OCI-LY3 (cell line): ENCODE measurements around the gene CEP41.

ENCODE experiments used
- EZH2phosphoT487 ChIP-seq: fragments of 200-600 bp; shearing (Covaris generic); IDR thresholded peaks from 2 replicates; pipeline ENCODE4 v1.6.1; 2018; ENCODE audit warnings: antibody characterized with exemption, mixed run types, low read depth
- TF ChIP-seq, protein P1 (sequence below): fragments of 200-600, 300-600 bp; sonication (generic); IDR thresholded peaks from 2 replicates; pipeline ENCODE4 v1.5.1; 2014; ENCODE audit warnings: antibody characterized with exemption, low read length, low read depth

DNA sequence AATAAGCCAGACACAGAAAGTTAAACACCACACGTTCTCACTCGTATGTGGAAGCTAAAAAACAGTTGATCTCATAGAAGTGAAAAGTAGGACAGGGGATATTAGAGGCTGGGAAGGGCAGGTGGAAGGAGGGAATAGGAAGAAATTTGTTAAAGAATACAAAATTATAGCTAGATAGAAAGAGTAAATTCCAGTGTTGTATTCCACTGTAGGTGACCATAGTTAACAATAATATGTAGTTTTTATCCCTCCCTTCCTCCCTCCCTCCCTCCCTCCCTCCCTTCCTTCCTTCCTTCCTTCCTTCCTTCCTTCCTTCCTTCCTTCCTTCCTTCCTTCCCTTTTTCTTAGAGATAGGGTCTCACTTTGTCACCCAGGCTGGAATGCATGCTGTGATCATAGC is 31.2 kb upstream of the CEP41 start:
- TF ChIP-seq, protein P1, sequence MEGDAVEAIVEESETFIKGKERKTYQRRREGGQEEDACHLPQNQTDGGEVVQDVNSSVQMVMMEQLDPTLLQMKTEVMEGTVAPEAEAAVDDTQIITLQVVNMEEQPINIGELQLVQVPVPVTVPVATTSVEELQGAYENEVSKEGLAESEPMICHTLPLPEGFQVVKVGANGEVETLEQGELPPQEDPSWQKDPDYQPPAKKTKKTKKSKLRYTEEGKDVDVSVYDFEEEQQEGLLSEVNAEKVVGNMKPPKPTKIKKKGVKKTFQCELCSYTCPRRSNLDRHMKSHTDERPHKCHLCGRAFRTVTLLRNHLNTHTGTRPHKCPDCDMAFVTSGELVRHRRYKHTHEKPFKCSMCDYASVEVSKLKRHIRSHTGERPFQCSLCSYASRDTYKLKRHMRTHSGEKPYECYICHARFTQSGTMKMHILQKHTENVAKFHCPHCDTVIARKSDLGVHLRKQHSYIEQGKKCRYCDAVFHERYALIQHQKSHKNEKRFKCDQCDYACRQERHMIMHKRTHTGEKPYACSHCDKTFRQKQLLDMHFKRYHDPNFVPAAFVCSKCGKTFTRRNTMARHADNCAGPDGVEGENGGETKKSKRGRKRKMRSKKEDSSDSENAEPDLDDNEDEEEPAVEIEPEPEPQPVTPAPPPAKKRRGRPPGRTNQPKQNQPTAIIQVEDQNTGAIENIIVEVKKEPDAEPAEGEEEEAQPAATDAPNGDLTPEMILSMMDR = no peak
- TF ChIP-seq EZH2phosphoT487 = no peak
